C4-2B (cell line): ENCODE measurements around the gene IRAK4.

Experiments
- ZFX ChIP-seq: fragments of 450-650 bp; IDR thresholded peaks from 2 replicates; pipeline ENCODE4 v1.6.1; 2017
- TF ChIP-seq, protein P1 (sequence below): fragments of 450-650 bp; conservative IDR thresholded peaks from 2 replicates; pipeline ENCODE4 v1.5.1; 2017; ENCODE audit warnings: mild to moderate bottlenecking

DNA sequence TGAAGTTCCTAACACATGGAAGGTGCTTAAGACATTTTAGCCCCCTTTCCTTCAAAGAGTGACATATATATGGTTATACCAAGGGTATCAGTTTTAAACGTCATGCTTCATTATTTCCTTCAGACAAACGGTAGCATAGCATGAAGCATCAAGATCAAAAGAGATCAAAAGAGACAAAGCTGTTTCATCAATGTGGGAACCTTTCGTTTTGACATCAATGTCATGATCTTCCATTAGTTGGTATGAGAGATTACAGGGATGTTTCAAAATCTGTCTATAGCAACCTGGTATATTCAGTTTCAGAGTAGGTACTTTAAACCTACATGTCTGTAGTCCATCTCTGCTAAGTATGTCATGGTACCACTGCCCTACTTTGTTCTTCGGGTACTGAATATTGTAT is 28.5 kb upstream of the IRAK4 start:
- TF ChIP-seq, protein P1, sequence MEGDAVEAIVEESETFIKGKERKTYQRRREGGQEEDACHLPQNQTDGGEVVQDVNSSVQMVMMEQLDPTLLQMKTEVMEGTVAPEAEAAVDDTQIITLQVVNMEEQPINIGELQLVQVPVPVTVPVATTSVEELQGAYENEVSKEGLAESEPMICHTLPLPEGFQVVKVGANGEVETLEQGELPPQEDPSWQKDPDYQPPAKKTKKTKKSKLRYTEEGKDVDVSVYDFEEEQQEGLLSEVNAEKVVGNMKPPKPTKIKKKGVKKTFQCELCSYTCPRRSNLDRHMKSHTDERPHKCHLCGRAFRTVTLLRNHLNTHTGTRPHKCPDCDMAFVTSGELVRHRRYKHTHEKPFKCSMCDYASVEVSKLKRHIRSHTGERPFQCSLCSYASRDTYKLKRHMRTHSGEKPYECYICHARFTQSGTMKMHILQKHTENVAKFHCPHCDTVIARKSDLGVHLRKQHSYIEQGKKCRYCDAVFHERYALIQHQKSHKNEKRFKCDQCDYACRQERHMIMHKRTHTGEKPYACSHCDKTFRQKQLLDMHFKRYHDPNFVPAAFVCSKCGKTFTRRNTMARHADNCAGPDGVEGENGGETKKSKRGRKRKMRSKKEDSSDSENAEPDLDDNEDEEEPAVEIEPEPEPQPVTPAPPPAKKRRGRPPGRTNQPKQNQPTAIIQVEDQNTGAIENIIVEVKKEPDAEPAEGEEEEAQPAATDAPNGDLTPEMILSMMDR: no peak
- no peak for TF ChIP-seq ZFX
